Endothelial cell of umbilical vein (primary cell): ENCODE data around the gene APOL5. TPM values are rescaled to one million over a fixed set of nuclear protein-coding genes. Genes with fewer than 3 reads are reported as not detected.

Source experiments
- BruUV-seq: library from RNA; stranded (reverse); fragments of 400-500 nt; replicated peaks from 2 replicates; lab custom pipeline; 2021; lab: Mats Ljungman, UMichigan
- CTCF ChIA-PET: fragments of 300-600, 350-600 bp; sonication (Branson Sonifier 250); formaldehyde crosslinking; loops from one replicate; lab custom pipeline; 2021; ENCODE audit warnings: antibody characterized with exemption, inconsistent platforms; lab: Charles Lee
- POLR2A ChIA-PET: fragments of 300-600, 350-600 bp; sonication (Branson Sonifier 250); formaldehyde crosslinking; loops from one replicate; lab custom pipeline; 2021; ENCODE audit warnings: antibody characterized with exemption, inconsistent platforms; lab: Charles Lee
- DNase-seq: peaks from one replicate; pipeline ENCODE4 v3.0.0-alpha.2; 2011; ENCODE audit warnings: low read depth, low spot score
- FAIRE-seq: peaks from 2 replicates; lab custom pipeline; 2011; peaks lifted over from hg19 to GRCh38; lab: Jason Lieb, UNC
- H2AFZ ChIP-seq: 2 replicates; pipeline ENCODE4 v1.6.0; 2012; ENCODE audit warnings: low read depth, low read length, control low read depth, inconsistent platforms
- H3K27ac ChIP-seq: 2 replicates; pipeline ENCODE4 v1.5.1; 2011; ENCODE audit warnings: low read depth, mild to moderate bottlenecking, control low read depth, low read length, moderate library complexity; ENCODE audit not compliant: insufficient read depth
- H3K27me3 ChIP-seq, 2 experiments: 2 replicates each; pipeline versions ENCODE4 v1.6.0 to v1.6.1; 2011; ENCODE audit warnings: low read length in 2 of 2, mixed read lengths in 1 of 2; ENCODE audit not compliant: control insufficient read depth in 2 of 2, insufficient read depth in 2 of 2
- H3K36me3 ChIP-seq, 2 experiments: 2 replicates in 1 of 2; 3 replicates in 1 of 2; pipeline ENCODE4 v1.5.1; 2011; ENCODE audit warnings: low read length in 2 of 2, mild to moderate bottlenecking in 1 of 2, moderate library complexity in 1 of 2; ENCODE audit not compliant: control insufficient read depth in 2 of 2, insufficient read depth in 2 of 2; ENCODE audit errors: extremely low read depth in 1 of 2
- H3K4me1 ChIP-seq: 3 replicates; pipeline ENCODE4 v1.5.1; 2011; ENCODE audit warnings: mild to moderate bottlenecking, low read length; ENCODE audit not compliant: control insufficient read depth, insufficient read depth; ENCODE audit errors: extremely low read depth
- H3K4me2 ChIP-seq: 2 replicates; pipeline ENCODE4 v1.6.1; 2011; ENCODE audit warnings: low read length, control low read depth, mixed read lengths; ENCODE audit not compliant: insufficient read depth
- H3K4me3 ChIP-seq, 3 experiments: fragments of 200-600 bp in 1 of 3; sonication (generic), shearing (Covaris generic) in 1 of 3; replicated peaks in 1 of 3; 2 replicates each; pipeline ENCODE4 v1.5.1; 2011 to 2016; ENCODE audit warnings: control low read depth in 3 of 3, low read length in 3 of 3, mild to moderate bottlenecking in 2 of 3, inconsistent platforms in 1 of 3, low read depth in 1 of 3, moderate library complexity in 1 of 3; ENCODE audit not compliant: insufficient read depth in 1 of 3
- H3K79me2 ChIP-seq: 2 replicates; pipeline ENCODE4 v1.6.0; 2012; ENCODE audit warnings: low read length, inconsistent platforms; ENCODE audit not compliant: control insufficient read depth, insufficient read depth
- H3K9ac ChIP-seq: replicated peaks from 2 replicates; pipeline ENCODE3; 2011; ENCODE audit warnings: low read length, control low read depth; ENCODE audit not compliant: insufficient read depth; ENCODE audit errors: extremely low read depth
- H3K9me1 ChIP-seq: replicated peaks from 3 replicates; pipeline ENCODE4 v1.6.0; 2011; ENCODE audit warnings: mild to moderate bottlenecking, low read length; ENCODE audit not compliant: control insufficient read depth, insufficient read depth; ENCODE audit errors: extremely low read depth
- H3K9me3 ChIP-seq: replicated peaks from 2 replicates; pipeline ENCODE4 v1.5.1; 2012; ENCODE audit warnings: low read length, inconsistent platforms; ENCODE audit not compliant: control insufficient read depth, insufficient read depth
- H4K20me1 ChIP-seq: replicated peaks from 2 replicates; pipeline ENCODE3; 2011; ENCODE audit warnings: mild to moderate bottlenecking, low read length; ENCODE audit not compliant: control insufficient read depth, insufficient read depth; ENCODE audit errors: extremely low read depth
- CTCF ChIP-seq, 2 donors: IDR thresholded peaks; 1 replicate in 1 of 2; 2 replicates in 1 of 2; pipeline ENCODE4 v1.5.1; 2011; ENCODE audit warnings: low read length in 2 of 2, mild to moderate bottlenecking in 2 of 2, moderate library complexity in 2 of 2, control low read depth in 1 of 2, inconsistent platforms in 1 of 2, low read depth in 1 of 2; ENCODE audit not compliant: insufficient read depth in 1 of 2; ENCODE audit errors: extremely low read depth in 1 of 2
- EZH2 ChIP-seq: IDR thresholded peaks from 2 replicates; pipeline ENCODE4 v1.6.1; 2012; ENCODE audit warnings: borderline replicate concordance, low read depth, mild to moderate bottlenecking, moderate library complexity, low read length, inconsistent platforms; ENCODE audit not compliant: severe bottlenecking
- FOS ChIP-seq: IDR thresholded peaks from 2 replicates; pipeline ENCODE4 v1.6.1; 2011; ENCODE audit warnings: mild to moderate bottlenecking, low read length, moderate library complexity, borderline replicate concordance; ENCODE audit not compliant: insufficient read depth
- GATA2 ChIP-seq: IDR thresholded peaks from 2 replicates; pipeline ENCODE4 v1.7.0; 2011; ENCODE audit warnings: low read depth, mild to moderate bottlenecking, moderate library complexity, mixed read lengths, low read length; ENCODE audit not compliant: insufficient read length, insufficient read depth
- JUN ChIP-seq: IDR thresholded peaks from 2 replicates; pipeline ENCODE4 v1.6.1; 2011; ENCODE audit warnings: borderline replicate concordance, low read depth; ENCODE audit not compliant: insufficient read length, insufficient read depth
- MYC ChIP-seq: IDR thresholded peaks from one replicate; pipeline ENCODE4 v1.6.1; 2011; ENCODE audit warnings: mild to moderate bottlenecking, low read depth, low read length
- POLR2A ChIP-seq: IDR thresholded peaks from 2 replicates; pipeline ENCODE4 v1.6.1; 2012; ENCODE audit warnings: low read depth, mild to moderate bottlenecking, control low read depth, low read length
- POLR2AphosphoS5 ChIP-seq: IDR thresholded peaks from 2 replicates; pipeline ENCODE4 v1.6.1; 2012; ENCODE audit warnings: low read depth, mild to moderate bottlenecking, control low read depth, low read length, moderate library complexity; ENCODE audit not compliant: insufficient read depth
- dilution Hi-C: fragments of 300-500 bp; cut with MboI; formaldehyde crosslinking; loops from one replicate; pipeline ENCODE4 v1.15.0; 2019; ENCODE audit warnings: low sequenced_read_pairs; ENCODE audit not compliant: extremely low pct_ligation_motif_present
- intact Hi-C: fragments of 100-400 bp; cut with micrococcal nuclease; formaldehyde crosslinking; loops from one replicate; pipeline ENCODE4 v1.10.0; 2022
- polyA plus RNA-seq, 4 experiments: library from polyadenylated mRNA; depleted of rRNA in 3 of 4; stranded (reverse) in 3 of 4; unstranded in 1 of 4; fragments of >200 nt; gene quantifications; 2 replicates each; pipeline versions ENCODE4 v1.2.1 to v1.2.3, GENCODE V29; 2011 to 2012; ENCODE audit warnings: missing spikeins in 1 of 4
- total RNA-seq: library from RNA; stranded (reverse); gene quantifications from 2 replicates; pipeline ENCODE4 v1.2.3, GENCODE V29; 2021
- TF ChIP-seq, protein P1 (sequence below): IDR thresholded peaks from 2 replicates; pipeline ENCODE4 v1.6.1; 2011; ENCODE audit not compliant: insufficient read depth, insufficient read length

APOL5 gene
- total and polyA plus RNA-seq, 2 donors (not counting 3 experiments of a cell fraction or from before 2014, with no cell fraction given), result not detected

GRCh38 chr22:35683560-35683959, 34.1 kb upstream of the APOL5 start:
- TF ChIP-seq CTCF (IDR thresholded peaks at IDR 0.05; ENCODE audit: extremely low read depth in 1 of 2, insufficient read depth in 1 of 2, low read depth in 1 of 2, low read length in 2 of 2) (no peak), POLR2A (no peak), POLR2AphosphoS5 (no peak), EZH2 (no peak), FOS (no peak), MYC (no peak), JUN (no peak), GATA2 (no peak)
- TF ChIP-seq, protein P1, sequence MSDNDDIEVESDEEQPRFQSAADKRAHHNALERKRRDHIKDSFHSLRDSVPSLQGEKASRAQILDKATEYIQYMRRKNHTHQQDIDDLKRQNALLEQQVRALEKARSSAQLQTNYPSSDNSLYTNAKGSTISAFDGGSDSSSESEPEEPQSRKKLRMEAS, result no peak

More at GRCh38 chr22:35683560-35683959, 34.1 kb upstream of the APOL5 start:
- DNase-seq (no peak), FAIRE-seq (no peak)
- H3K9me1 ChIP-seq, result no peaks in the 10 kb centered on the region
- no peaks in the 10 kb centered on the region for H4K20me1 ChIP-seq
- no peak overlapping the region for H3K9ac ChIP-seq
- H2AFZ ChIP-seq, result no peak overlapping the region
- ChIA-PET CTCF (interaction anchor here (1.1 to 2.5 kb wide), 16 partner anchors 12 to 382 kb away, joined by 3 to 20 read pairs (median 5); partner anchors contain the start of gene APOL6), POLR2A (no interaction called here)
- dilution Hi-C loops (no loop called here), intact Hi-C loops (no loop called here)
- H3K4me2 ChIP-seq, result no peak overlapping the region
- no TSS peak for BruUV-seq
- no peaks in the 10 kb centered on the region for H3K4me1 ChIP-seq
- no peaks in the 10 kb centered on the region for H3K79me2 ChIP-seq
- no peak overlapping the region for H3K27ac ChIP-seq
- no peaks in the 10 kb centered on the region for H3K9me3 ChIP-seq
- H3K4me3 ChIP-seq, result no peak overlapping the region
- H3K27me3 ChIP-seq, result peaks cover 2 to 11% of the 10 kb centered on the region in 2 experiments
- no peaks in the 10 kb centered on the region for H3K36me3 ChIP-seq
